HCT116 (cell line): ENCODE results near the gene SLC6A17. TPM values are rescaled to one million over a fixed set of nuclear protein-coding genes. Genes with fewer than 3 reads are reported as not detected.

Experiments used
- ATAC-seq: fragments of 200-7000 bp; cut with Tn5 transposase; 2 replicates; pipeline ENCODE4 v1.9.1; 2020; ENCODE audit warnings: mild to moderate bottlenecking, moderate library complexity
- BruUV-seq: library from RNA; stranded (reverse); fragments of 400-500 nt; replicated peaks from 2 replicates; lab custom pipeline; 2021; lab: Mats Ljungman, UMichigan
- CTCF ChIA-PET: fragments of 300-600 bp; sonication (Branson Sonifier 250); formaldehyde crosslinking; loops from one replicate; lab custom pipeline; 2021; ENCODE audit warnings: antibody characterized with exemption; lab: Charles Lee
- POLR2A ChIA-PET: fragments of 300-600, 350-600 bp; sonication (Branson Sonifier 250); formaldehyde crosslinking; loops from one replicate; lab custom pipeline; 2021; ENCODE audit warnings: antibody characterized with exemption; lab: Charles Lee
- RAD21 ChIA-PET, 2 experiments: fragments of 300-600 bp; sonication (Branson Sonifier 250); formaldehyde crosslinking; loops; one replicate each; lab custom pipeline; 2023; ENCODE audit warnings: low total read pairs in 2 of 2; ENCODE audit not compliant: uncharacterized antibody in 2 of 2, unreplicated experiment in 2 of 2, low non-redundant PET in 1 of 2; lab: Charles Lee
- DNase-seq: peaks from one replicate; pipeline ENCODE4 v3.0.0-alpha.2; 2010; ENCODE audit warnings: low read depth, low spot score
- H2AFZ ChIP-seq: fragments of 200-600 bp; shearing (Covaris generic), sonication (generic); 2 replicates; pipeline ENCODE4 v1.6.1; 2017; ENCODE audit warnings: low read depth, mixed run types, mixed read lengths, antibody characterized with exemption, low read length; ENCODE audit not compliant: poor library complexity, severe bottlenecking
- H3K27ac ChIP-seq: 2 replicates; pipeline ENCODE4 v1.5.1; 2012; ENCODE audit warnings: low read depth, low read length
- H3K27me3 ChIP-seq: fragments of 200-600 bp; sonication (generic); 2 replicates; pipeline ENCODE4 v1.6.1; 2016; ENCODE audit warnings: mixed run types, low read length, mixed read lengths; ENCODE audit not compliant: insufficient read depth
- H3K36me3 ChIP-seq, 2 experiments: fragments of 200-500 bp in 1 of 2; fragments of 200-600 bp in 1 of 2; sonication (Bioruptor generic) in 1 of 2; sonication (generic) in 1 of 2; 2 replicates each; pipeline versions ENCODE4 v1.5.1 to v1.6.1; 2014 to 2016; ENCODE audit warnings: low read length in 2 of 2, inconsistent platforms in 1 of 2, mixed read lengths in 1 of 2, mixed run types in 1 of 2; ENCODE audit not compliant: insufficient read depth in 2 of 2, control insufficient read depth in 1 of 2
- H3K4me1 ChIP-seq, 2 experiments: fragments of 200-600 bp in 1 of 2; sonication (generic) in 1 of 2; 2 replicates each; pipeline versions ENCODE4 v1.5.1 to v1.6.1; 2012 to 2017; ENCODE audit warnings: low read length in 2 of 2, inconsistent platforms in 1 of 2, mild to moderate bottlenecking in 1 of 2, mixed read lengths in 1 of 2, mixed run types in 1 of 2, moderate library complexity in 1 of 2; ENCODE audit not compliant: insufficient read depth in 2 of 2, control insufficient read depth in 1 of 2
- H3K4me2 ChIP-seq: fragments of 200-600 bp; sonication (generic); 2 replicates; pipeline ENCODE4 v1.6.1; 2017; ENCODE audit warnings: mixed run types, low read length, mixed read lengths
- H3K4me3 ChIP-seq, 2 experiments: fragments of 200-600 bp in 1 of 2; sonication (generic) in 1 of 2; replicated peaks in 1 of 2; 2 replicates each; pipeline ENCODE4 v1.5.1; 2011 to 2016; ENCODE audit warnings: low read length in 2 of 2, control low read depth in 1 of 2, low read depth in 1 of 2, mild to moderate bottlenecking in 1 of 2, mixed read lengths in 1 of 2, mixed run types in 1 of 2
- H3K79me2 ChIP-seq: fragments of 200-600 bp; sonication (generic); 2 replicates; pipeline ENCODE4 v1.6.1; 2017; ENCODE audit warnings: mild to moderate bottlenecking, mixed run types, low read length, moderate library complexity, mixed read lengths; ENCODE audit not compliant: insufficient read depth
- H3K9ac ChIP-seq: fragments of 200-600 bp; sonication (generic); 2 replicates; pipeline ENCODE4 v1.6.1; 2016; ENCODE audit warnings: low read length, mixed read lengths
- H3K9me2 ChIP-seq: fragments of 200-600 bp; sonication (generic), shearing (Covaris generic); 2 replicates; pipeline ENCODE4 v1.6.1; 2017; ENCODE audit warnings: mixed run types, mild to moderate bottlenecking, moderate library complexity; ENCODE audit not compliant: insufficient read depth
- H3K9me3 ChIP-seq, 2 experiments: fragments of 200-500 bp in 1 of 2; fragments of 200-600 bp in 1 of 2; sonication (Bioruptor generic) in 1 of 2; sonication (generic) in 1 of 2; 2 replicates each; pipeline ENCODE4 v1.6.1; 2014 to 2017; ENCODE audit warnings: low read length in 2 of 2, mixed read lengths in 2 of 2, inconsistent platforms in 1 of 2, low read depth in 1 of 2, mild to moderate bottlenecking in 1 of 2, mixed run types in 1 of 2, moderate library complexity in 1 of 2; ENCODE audit not compliant: control insufficient read depth in 1 of 2, insufficient read depth in 1 of 2
- H4K20me1 ChIP-seq: fragments of 200-600 bp; sonication (generic), shearing (Covaris generic); 2 replicates; pipeline ENCODE4 v1.6.1; 2017; ENCODE audit warnings: mixed run types, mild to moderate bottlenecking, moderate library complexity; ENCODE audit not compliant: insufficient read depth
- CBX3 ChIP-seq: IDR thresholded peaks from 2 replicates; pipeline ENCODE4 v1.6.1; 2012; ENCODE audit warnings: low read depth
- CEBPB ChIP-seq: IDR thresholded peaks from 2 replicates; pipeline ENCODE4 v1.6.1; 2012; ENCODE audit warnings: low read depth
- EGR1 ChIP-seq: IDR thresholded peaks from 2 replicates; pipeline ENCODE4 v1.6.1; 2012; ENCODE audit warnings: low read depth
- JUND ChIP-seq: IDR thresholded peaks from 2 replicates; pipeline ENCODE4 v1.6.1; 2012
- POLR2A ChIP-seq: IDR thresholded peaks from 2 replicates; pipeline ENCODE4 v1.7.0; 2011; ENCODE audit warnings: borderline replicate concordance; ENCODE audit not compliant: insufficient read depth, insufficient read length; ENCODE audit errors: extremely low read depth
- POLR2AphosphoS5 ChIP-seq: IDR thresholded peaks from 2 replicates; pipeline ENCODE4 v1.6.1; 2011; ENCODE audit warnings: mild to moderate bottlenecking, low read depth, low read length, moderate library complexity
- YY1 ChIP-seq: IDR thresholded peaks from 2 replicates; pipeline ENCODE4 v1.6.1; 2011; ENCODE audit warnings: low read length, low read depth, moderate library complexity, mild to moderate bottlenecking; ENCODE audit not compliant: insufficient replicate concordance; ENCODE audit errors: extremely low read depth
- ZFX ChIP-seq: fragments of 450-650 bp; IDR thresholded peaks from 2 replicates; pipeline ENCODE4 v1.6.1; 2017
- intact Hi-C: fragments of 100-400 bp; cut with micrococcal nuclease; formaldehyde crosslinking; loops from 2 replicates; pipeline ENCODE4 v1.10.0; 2022
- total RNA-seq: library from RNA; stranded (reverse); gene quantifications from one replicate; pipeline ENCODE4 v1.2.1, GENCODE V29; 2021; ENCODE audit not compliant: unreplicated experiment
- TF ChIP-seq, protein P1 (sequence below): IDR thresholded peaks from 2 replicates; pipeline ENCODE4 v1.6.1; 2012; ENCODE audit warnings: low read depth
- TF ChIP-seq, protein P2 (sequence below), 3 experiments: fragments of 200-600 bp in 1 of 3; sonication (generic) in 1 of 3; IDR thresholded peaks in 2 of 3; conservative IDR thresholded peaks in 1 of 3; 2 replicates each; pipeline ENCODE4 v1.5.1; 2012 to 2017; ENCODE audit warnings: low read depth in 2 of 3, low read length in 2 of 3, antibody characterized with exemption in 1 of 3, borderline replicate concordance in 1 of 3, control low read depth in 1 of 3, mild to moderate bottlenecking in 1 of 3, mixed read lengths in 1 of 3, mixed run types in 1 of 3, moderate library complexity in 1 of 3; ENCODE audit not compliant: insufficient read depth in 1 of 3
- TF ChIP-seq, protein P3 (sequence below): IDR thresholded peaks from 2 replicates; pipeline ENCODE4 v1.6.1; 2012
- TF ChIP-seq, protein P4 (sequence below): IDR thresholded peaks from 2 replicates; pipeline ENCODE4 v1.6.1; 2011; ENCODE audit warnings: mild to moderate bottlenecking, low read length, moderate library complexity; ENCODE audit not compliant: insufficient replicate concordance; ENCODE audit errors: extremely low read depth

Gene SLC6A17
- total RNA-seq, 1 experiment from 2014 or later, result 10.5 TPM

DNA sequence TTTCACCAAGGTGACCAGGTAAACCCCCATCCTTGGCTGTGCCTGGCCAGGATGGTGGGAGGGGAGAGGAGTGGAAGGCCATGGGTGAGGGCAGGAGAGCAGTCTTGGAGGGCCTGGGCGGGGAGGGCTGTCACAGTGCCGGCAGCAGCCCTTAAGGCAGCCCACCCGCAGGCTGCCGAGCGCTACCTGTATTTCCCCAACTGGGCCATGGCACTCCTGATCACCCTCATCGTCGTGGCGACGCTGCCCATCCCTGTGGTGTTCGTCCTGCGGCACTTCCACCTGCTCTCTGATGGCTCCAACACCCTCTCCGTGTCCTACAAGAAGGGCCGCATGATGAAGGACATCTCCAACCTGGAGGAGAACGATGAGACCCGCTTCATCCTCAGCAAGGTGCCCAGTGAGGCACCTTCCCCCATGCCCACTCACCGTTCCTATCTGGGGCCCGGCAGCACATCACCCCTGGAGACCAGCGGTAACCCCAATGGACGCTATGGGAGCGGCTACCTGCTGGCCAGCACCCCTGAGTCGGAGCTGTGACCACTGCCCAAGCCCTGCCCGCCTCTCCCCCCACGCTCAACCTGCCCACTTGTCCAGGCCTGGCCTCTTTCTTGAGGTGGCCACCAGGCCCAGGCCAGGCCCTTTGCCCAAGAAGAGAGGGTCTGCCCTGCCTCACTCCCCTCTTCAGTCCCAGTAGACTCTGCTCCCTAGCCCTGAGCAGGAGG, 47.8 kb downstream of the SLC6A17 start:
- intact Hi-C loops, result no loop called here
- no peak overlapping the region for H3K4me2 ChIP-seq
- H3K9me2 ChIP-seq, result no peaks in the 10 kb centered on the region
- H3K27me3 ChIP-seq, result no peaks in the 10 kb centered on the region
- no peaks in the 10 kb centered on the region for H3K9me3 ChIP-seq
- no peak overlapping the region for H2AFZ ChIP-seq
- no peak for DNase-seq
- H3K9ac ChIP-seq, result no peak overlapping the region
- no peak overlapping the region for H3K4me3 ChIP-seq
- no TSS peak for BruUV-seq
- ATAC-seq, result no peak
- POLR2A ChIA-PET, result no interaction called here
- RAD21 ChIA-PET, result interaction anchor here in 1 of 2 experiments (0.9 kb wide), 1 partner anchor 114 kb away, joined by 4 read pairs; no protein-coding TSS in a partner anchor
- CTCF ChIA-PET, result interaction anchor here (2.5 kb wide), 1 partner anchor 262 kb away, joined by 24 read pairs; no protein-coding TSS in a partner anchor
- TF ChIP-seq POLR2A (no peak), EGR1 (no peak), JUND (no peak), CBX3 (no peak), POLR2AphosphoS5 (no peak)
- H3K27ac ChIP-seq, result no peak overlapping the region
- H3K36me3 ChIP-seq, result no peaks in the 10 kb centered on the region
- no peaks in the 10 kb centered on the region for H3K79me2 ChIP-seq
- no peaks in the 10 kb centered on the region for H4K20me1 ChIP-seq
- H3K4me1 ChIP-seq, result peaks cover 0 to 9% of the 10 kb centered on the region in 2 experiments; a peak in 2 of 4 replicates

DNA sequence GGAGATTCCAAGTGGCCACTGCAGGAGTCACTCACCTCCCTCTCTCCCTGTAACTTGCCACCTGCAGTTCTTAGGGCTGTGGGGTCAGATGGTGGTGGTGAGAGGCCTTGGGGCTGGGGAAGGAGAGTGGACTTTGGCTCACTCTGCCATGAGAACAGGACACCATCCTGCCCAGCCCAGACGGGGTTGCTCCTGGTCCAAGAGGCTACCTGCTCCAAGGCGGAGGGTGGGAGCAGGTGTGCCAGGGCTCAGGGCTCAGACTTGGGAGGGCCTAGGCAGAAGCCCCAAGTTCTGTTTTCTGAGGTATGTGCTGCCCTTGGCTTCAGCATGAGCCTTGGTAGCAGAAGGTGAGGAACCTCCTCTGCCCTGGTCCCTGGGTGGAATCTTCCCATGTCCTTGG, 48.5 kb downstream of the SLC6A17 start:
- no peak overlapping the region for H3K4me2 ChIP-seq
- ChIA-PET CTCF (no interaction called here), POLR2A (no interaction called here), RAD21 (no interaction called here)
- ATAC-seq, result no peak
- no peak overlapping the region for H2AFZ ChIP-seq
- no peaks in the 10 kb centered on the region for H3K9me2 ChIP-seq
- H3K9me3 ChIP-seq, result no peaks in the 10 kb centered on the region
- peaks cover 0 to 15% of the 10 kb centered on the region in 2 experiments; a peak in 2 of 4 replicates for H3K4me1 ChIP-seq
- no peaks in the 10 kb centered on the region for H3K79me2 ChIP-seq
- H4K20me1 ChIP-seq, result no peaks in the 10 kb centered on the region
- intact Hi-C loops, result no loop called here
- no peak overlapping the region for H3K9ac ChIP-seq
- BruUV-seq, result no TSS peak
- no peak for DNase-seq
- no peaks in the 10 kb centered on the region for H3K36me3 ChIP-seq
- no peaks in the 10 kb centered on the region for H3K27me3 ChIP-seq
- H3K4me3 ChIP-seq, result no peak overlapping the region
- no peak overlapping the region for H3K27ac ChIP-seq
- TF ChIP-seq, protein P1, sequence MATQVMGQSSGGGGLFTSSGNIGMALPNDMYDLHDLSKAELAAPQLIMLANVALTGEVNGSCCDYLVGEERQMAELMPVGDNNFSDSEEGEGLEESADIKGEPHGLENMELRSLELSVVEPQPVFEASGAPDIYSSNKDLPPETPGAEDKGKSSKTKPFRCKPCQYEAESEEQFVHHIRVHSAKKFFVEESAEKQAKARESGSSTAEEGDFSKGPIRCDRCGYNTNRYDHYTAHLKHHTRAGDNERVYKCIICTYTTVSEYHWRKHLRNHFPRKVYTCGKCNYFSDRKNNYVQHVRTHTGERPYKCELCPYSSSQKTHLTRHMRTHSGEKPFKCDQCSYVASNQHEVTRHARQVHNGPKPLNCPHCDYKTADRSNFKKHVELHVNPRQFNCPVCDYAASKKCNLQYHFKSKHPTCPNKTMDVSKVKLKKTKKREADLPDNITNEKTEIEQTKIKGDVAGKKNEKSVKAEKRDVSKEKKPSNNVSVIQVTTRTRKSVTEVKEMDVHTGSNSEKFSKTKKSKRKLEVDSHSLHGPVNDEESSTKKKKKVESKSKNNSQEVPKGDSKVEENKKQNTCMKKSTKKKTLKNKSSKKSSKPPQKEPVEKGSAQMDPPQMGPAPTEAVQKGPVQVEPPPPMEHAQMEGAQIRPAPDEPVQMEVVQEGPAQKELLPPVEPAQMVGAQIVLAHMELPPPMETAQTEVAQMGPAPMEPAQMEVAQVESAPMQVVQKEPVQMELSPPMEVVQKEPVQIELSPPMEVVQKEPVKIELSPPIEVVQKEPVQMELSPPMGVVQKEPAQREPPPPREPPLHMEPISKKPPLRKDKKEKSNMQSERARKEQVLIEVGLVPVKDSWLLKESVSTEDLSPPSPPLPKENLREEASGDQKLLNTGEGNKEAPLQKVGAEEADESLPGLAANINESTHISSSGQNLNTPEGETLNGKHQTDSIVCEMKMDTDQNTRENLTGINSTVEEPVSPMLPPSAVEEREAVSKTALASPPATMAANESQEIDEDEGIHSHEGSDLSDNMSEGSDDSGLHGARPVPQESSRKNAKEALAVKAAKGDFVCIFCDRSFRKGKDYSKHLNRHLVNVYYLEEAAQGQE, result no peak
- TF ChIP-seq YY1 (no peak), CEBPB (no peak), ZFX (no peak), CBX3 (no peak)
- TF ChIP-seq, protein P2, sequence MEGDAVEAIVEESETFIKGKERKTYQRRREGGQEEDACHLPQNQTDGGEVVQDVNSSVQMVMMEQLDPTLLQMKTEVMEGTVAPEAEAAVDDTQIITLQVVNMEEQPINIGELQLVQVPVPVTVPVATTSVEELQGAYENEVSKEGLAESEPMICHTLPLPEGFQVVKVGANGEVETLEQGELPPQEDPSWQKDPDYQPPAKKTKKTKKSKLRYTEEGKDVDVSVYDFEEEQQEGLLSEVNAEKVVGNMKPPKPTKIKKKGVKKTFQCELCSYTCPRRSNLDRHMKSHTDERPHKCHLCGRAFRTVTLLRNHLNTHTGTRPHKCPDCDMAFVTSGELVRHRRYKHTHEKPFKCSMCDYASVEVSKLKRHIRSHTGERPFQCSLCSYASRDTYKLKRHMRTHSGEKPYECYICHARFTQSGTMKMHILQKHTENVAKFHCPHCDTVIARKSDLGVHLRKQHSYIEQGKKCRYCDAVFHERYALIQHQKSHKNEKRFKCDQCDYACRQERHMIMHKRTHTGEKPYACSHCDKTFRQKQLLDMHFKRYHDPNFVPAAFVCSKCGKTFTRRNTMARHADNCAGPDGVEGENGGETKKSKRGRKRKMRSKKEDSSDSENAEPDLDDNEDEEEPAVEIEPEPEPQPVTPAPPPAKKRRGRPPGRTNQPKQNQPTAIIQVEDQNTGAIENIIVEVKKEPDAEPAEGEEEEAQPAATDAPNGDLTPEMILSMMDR (IDR thresholded peaks at IDR 0.05 in 2 of 3, conservative IDR thresholded peaks at IDR 0.05 in 1 of 3; ENCODE audit: borderline replicate concordance in 1 of 3, insufficient read depth in 1 of 3, low read depth in 2 of 3, low read length in 2 of 3), result no peak
- TF ChIP-seq, protein P3, sequence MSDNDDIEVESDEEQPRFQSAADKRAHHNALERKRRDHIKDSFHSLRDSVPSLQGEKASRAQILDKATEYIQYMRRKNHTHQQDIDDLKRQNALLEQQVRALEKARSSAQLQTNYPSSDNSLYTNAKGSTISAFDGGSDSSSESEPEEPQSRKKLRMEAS, result no peak
- TF ChIP-seq, protein P4, sequence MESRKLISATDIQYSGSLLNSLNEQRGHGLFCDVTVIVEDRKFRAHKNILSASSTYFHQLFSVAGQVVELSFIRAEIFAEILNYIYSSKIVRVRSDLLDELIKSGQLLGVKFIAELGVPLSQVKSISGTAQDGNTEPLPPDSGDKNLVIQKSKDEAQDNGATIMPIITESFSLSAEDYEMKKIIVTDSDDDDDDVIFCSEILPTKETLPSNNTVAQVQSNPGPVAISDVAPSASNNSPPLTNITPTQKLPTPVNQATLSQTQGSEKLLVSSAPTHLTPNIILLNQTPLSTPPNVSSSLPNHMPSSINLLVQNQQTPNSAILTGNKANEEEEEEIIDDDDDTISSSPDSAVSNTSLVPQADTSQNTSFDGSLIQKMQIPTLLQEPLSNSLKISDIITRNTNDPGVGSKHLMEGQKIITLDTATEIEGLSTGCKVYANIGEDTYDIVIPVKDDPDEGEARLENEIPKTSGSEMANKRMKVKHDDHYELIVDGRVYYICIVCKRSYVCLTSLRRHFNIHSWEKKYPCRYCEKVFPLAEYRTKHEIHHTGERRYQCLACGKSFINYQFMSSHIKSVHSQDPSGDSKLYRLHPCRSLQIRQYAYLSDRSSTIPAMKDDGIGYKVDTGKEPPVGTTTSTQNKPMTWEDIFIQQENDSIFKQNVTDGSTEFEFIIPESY, result no peak
